WTC11 (cell line): Measurements from ENCODE around the gene C19orf73. TPM values are rescaled to one million over a fixed set of nuclear protein-coding genes. Genes with fewer than 3 reads are reported as not detected.

Experiments
- AFF4 ChIP-seq: sonication (generic); formaldehyde crosslinking; IDR thresholded peaks from 2 replicates; pipeline ENCODE4 v1.8.1; 2023; ENCODE audit warnings: mild to moderate bottlenecking, missing genetic modification reagents, borderline replicate concordance
- CDX4 ChIP-seq: fragments of 250-450 bp; sonication (Bioruptor Pico); IDR thresholded peaks from 2 replicates; pipeline ENCODE4 v1.9.0; 2021; ENCODE audit warnings: moderate library complexity, mild to moderate bottlenecking, inconsistent platforms, borderline replicate concordance
- CREB1 ChIP-seq: sonication (generic); formaldehyde crosslinking; IDR thresholded peaks from 2 replicates; pipeline ENCODE4 v1.8.0; 2023; ENCODE audit warnings: mild to moderate bottlenecking, missing genetic modification reagents
- CREM ChIP-seq: sonication (generic); formaldehyde crosslinking; IDR thresholded peaks from 2 replicates; pipeline ENCODE4 v1.8.1; 2022; ENCODE audit warnings: mild to moderate bottlenecking, missing genetic modification reagents, moderate library complexity
- ESRRA ChIP-seq: sonication (generic); formaldehyde crosslinking; IDR thresholded peaks from 2 replicates; pipeline ENCODE4 v1.8.1; 2022; ENCODE audit warnings: mild to moderate bottlenecking, missing genetic modification reagents, borderline replicate concordance
- FOXJ3 ChIP-seq: sonication (generic); formaldehyde crosslinking; IDR thresholded peaks from 2 replicates; pipeline ENCODE4 v1.9.0; 2021; ENCODE audit warnings: missing genetic modification reagents, mild to moderate bottlenecking, borderline replicate concordance
- FOXP1 ChIP-seq: sonication (generic); formaldehyde crosslinking; IDR thresholded peaks from 2 replicates; pipeline ENCODE4 v1.8.0; 2022; ENCODE audit warnings: missing genetic modification reagents, mild to moderate bottlenecking, moderate library complexity, borderline replicate concordance
- GTF2I ChIP-seq: fragments of 250-450 bp; sonication (Bioruptor Pico); conservative IDR thresholded peaks from 2 replicates; pipeline ENCODE4 v1.4.0; 2021; ENCODE audit warnings: mild to moderate bottlenecking
- JUN ChIP-seq: sonication (generic); formaldehyde crosslinking; IDR thresholded peaks from 2 replicates; pipeline ENCODE4 v1.8.0; 2023; ENCODE audit warnings: mild to moderate bottlenecking, missing genetic modification reagents
- MAX ChIP-seq: sonication (generic); formaldehyde crosslinking; IDR thresholded peaks from 2 replicates; pipeline ENCODE4 v1.8.0; 2022; ENCODE audit warnings: mild to moderate bottlenecking, missing genetic modification reagents
- MXD4 ChIP-seq: fragments of 250-450 bp; sonication (Bioruptor Pico); IDR thresholded peaks from 2 replicates; pipeline ENCODE4 v1.8.0; 2021; ENCODE audit warnings: mild to moderate bottlenecking, moderate library complexity, borderline replicate concordance
- MYBL2 ChIP-seq: sonication (generic); formaldehyde crosslinking; IDR thresholded peaks from 2 replicates; pipeline ENCODE4 v1.8.1; 2023; ENCODE audit warnings: mild to moderate bottlenecking, moderate library complexity, missing genetic modification reagents
- NFYB ChIP-seq: sonication (generic); formaldehyde crosslinking; conservative IDR thresholded peaks from 2 replicates; pipeline ENCODE4 v1.8.0; 2022; ENCODE audit warnings: low read depth, missing genetic modification reagents
- PRRX2 ChIP-seq: fragments of 250-450 bp; sonication (Bioruptor Pico); IDR thresholded peaks from 2 replicates; pipeline ENCODE4 v1.8.0; 2021; ENCODE audit warnings: mild to moderate bottlenecking
- SMAD3 ChIP-seq: sonication (generic); formaldehyde crosslinking; IDR thresholded peaks from 2 replicates; pipeline ENCODE4 v1.8.0; 2022; ENCODE audit warnings: missing genetic modification reagents, mild to moderate bottlenecking, borderline replicate concordance
- TEAD4 ChIP-seq: sonication (generic); formaldehyde crosslinking; IDR thresholded peaks from 2 replicates; pipeline ENCODE4 v1.8.0; 2022; ENCODE audit warnings: mild to moderate bottlenecking, missing genetic modification reagents
- USF1 ChIP-seq: sonication (generic); formaldehyde crosslinking; IDR thresholded peaks from 2 replicates; pipeline ENCODE4 v1.8.0; 2022; ENCODE audit warnings: mild to moderate bottlenecking, missing genetic modification reagents
- USF2 ChIP-seq: sonication (generic); formaldehyde crosslinking; IDR thresholded peaks from 2 replicates; pipeline ENCODE4 v1.8.1; 2023; ENCODE audit warnings: mild to moderate bottlenecking, missing genetic modification reagents, moderate library complexity
- ZNF138 ChIP-seq: sonication (generic); formaldehyde crosslinking; conservative IDR thresholded peaks from 2 replicates; pipeline ENCODE4 v1.8.1; 2022; ENCODE audit warnings: mild to moderate bottlenecking, moderate library complexity, missing genetic modification reagents
- ZNF671 ChIP-seq: fragments of 250-450 bp; sonication (Bioruptor Pico); IDR thresholded peaks from 2 replicates; pipeline ENCODE4 v1.8.0; 2021; ENCODE audit warnings: mild to moderate bottlenecking
- ZSCAN18 ChIP-seq: fragments of 250-450 bp; sonication (Bioruptor Pico); IDR thresholded peaks from 2 replicates; pipeline ENCODE4 v2.1.2; 2022; ENCODE audit warnings: mild to moderate bottlenecking, moderate library complexity
- total RNA-seq: library from RNA; stranded (reverse); gene quantifications from 3 replicates; pipeline ENCODE4 v1.2.3, GENCODE V29; 2021

Gene C19orf73
- total RNA-seq, 1 experiment from 2014 or later = 3.2 TPM

- 0 out of 2 replicates have a peak, but pooled peaks have one; percentile 13 for TF ChIP-seq SMAD3
- TF ChIP-seq FOXJ3 (CRISPR knock-in tag) = no peak
- no peak for TF ChIP-seq ESRRA (CRISPR knock-in tag)
- 0 out of 2 replicates have a peak, but pooled peaks have one; percentile 36 for TF ChIP-seq MYBL2 (CRISPR knock-in tag)
- peak; percentile 89 for TF ChIP-seq USF1
- peak; percentile 97 for TF ChIP-seq MAX
- TF ChIP-seq MXD4 (CRISPR knock-in tag) = no peak
- no peak for TF ChIP-seq AFF4 (CRISPR knock-in tag)
- no peak for TF ChIP-seq ZNF671
- TF ChIP-seq NFYB = no peak
- TF ChIP-seq GTF2I (CRISPR knock-in tag) = peak; percentile 86
- TF ChIP-seq USF2 (CRISPR knock-in tag) = peak; percentile 87
- TF ChIP-seq FOXP1 (CRISPR knock-in tag) = peak; percentile 62; the same call in 1 of the 2 replicates
- peak; percentile 59; the same call in 1 of the 2 replicates for TF ChIP-seq CREB1 (CRISPR knock-in tag)
- no peak for TF ChIP-seq CDX4
- TF ChIP-seq ZNF138 = no peak
- TF ChIP-seq CREM = no peak
- no peak for TF ChIP-seq ZSCAN18
- TF ChIP-seq PRRX2 (CRISPR knock-in tag) = 0 out of 2 replicates have a peak, but pooled peaks have one; percentile 44
- TF ChIP-seq JUN = no peak
- no peak for TF ChIP-seq TEAD4 (CRISPR knock-in tag)
Observed at GRCh38 chr19:49151267-49152118, 32.5 kb upstream of the C19orf73 start (continued).
